ENCODE results near the gene GNAS-AS1. TPM values are rescaled to one million over a fixed set of nuclear protein-coding genes. Genes with fewer than 3 reads are reported as not detected.

The GNAS-AS1 gene
- total RNA-seq, 2 donors from 2014 or later, result 0.88 to 1.7 TPM

GRCh38 chr20:58811334-58811733, 39.4 kb downstream of the GNAS-AS1 start:
- no peak overlapping the region for H3K4me3 ChIP-seq
- intact Hi-C loops (cut with DNase I), result no loop called here
- H3K9me3 ChIP-seq, result no peaks in the 10 kb centered on the region
- no peak overlapping the region for H3K9ac ChIP-seq (ENCODE audit: low read depth in 2 of 2, low read length in 2 of 2)
- DNase-seq, result no peak
- no peak overlapping the region for H3K27ac ChIP-seq
- H3K36me3 ChIP-seq, result no peaks in the 10 kb centered on the region
- H3K4me1 ChIP-seq, result no peaks in the 10 kb centered on the region
- H3K27me3 ChIP-seq, result no peaks in the 10 kb centered on the region
- TF ChIP-seq CTCF (IDR thresholded peaks at IDR 0.05), result no peak

- no peaks in the 10 kb centered on the region for H3K27me3 ChIP-seq
- no peaks in the 10 kb centered on the region for H3K4me1 ChIP-seq
- no peak overlapping the region for H3K9ac ChIP-seq (ENCODE audit: low read depth in 2 of 2, low read length in 2 of 2)
- DNase-seq, result no peak
- no peak for TF ChIP-seq CTCF (IDR thresholded peaks at IDR 0.05)
- H3K36me3 ChIP-seq, result no peaks in the 10 kb centered on the region
- intact Hi-C loops (cut with DNase I), result no loop called here
- no peaks in the 10 kb centered on the region for H3K9me3 ChIP-seq
- no peak overlapping the region for H3K27ac ChIP-seq
- H3K4me3 ChIP-seq, result no peak overlapping the region
Measured at GRCh38 chr20:58810879-58811250, 39.8 kb downstream of the GNAS-AS1 start.

GRCh38 chr20:58810116-58810878, 40.4 kb downstream of the GNAS-AS1 start:
- Histone ChIP-seq H3K36me3 (no peaks in the 10 kb centered on the region), H3K27ac (no peak overlapping the region), H3K4me1 (no peaks in the 10 kb centered on the region), H3K9me3 (no peaks in the 10 kb centered on the region), H3K9ac (ENCODE audit: low read depth in 2 of 2, low read length in 2 of 2) (no peak overlapping the region), H3K27me3 (no peaks in the 10 kb centered on the region), H3K4me3 (no peak overlapping the region)
- intact Hi-C loops (cut with DNase I), result no loop called here
- TF ChIP-seq CTCF (IDR thresholded peaks at IDR 0.05), result no peak
- no peak for DNase-seq

- H3K27me3 ChIP-seq, result no peaks in the 10 kb centered on the region
- no peaks in the 10 kb centered on the region for H3K36me3 ChIP-seq
- no peak for TF ChIP-seq CTCF (IDR thresholded peaks at IDR 0.05)
- no peak overlapping the region for H3K4me3 ChIP-seq
- H3K9me3 ChIP-seq, result no peaks in the 10 kb centered on the region
- H3K27ac ChIP-seq, result no peak overlapping the region
- no peaks in the 10 kb centered on the region for H3K4me1 ChIP-seq
- no peak for DNase-seq
- H3K9ac ChIP-seq (ENCODE audit: low read depth in 2 of 2, low read length in 2 of 2), result no peak overlapping the region
- intact Hi-C loops (cut with DNase I), result no loop called here
Measured at GRCh38 chr20:58808271-58809046, 42.2 kb downstream of the GNAS-AS1 start.

- H3K4me1 ChIP-seq, result no peaks in the 10 kb centered on the region
- DNase-seq, result no peak
- H3K27ac ChIP-seq, result no peak overlapping the region
- H3K27me3 ChIP-seq, result no peaks in the 10 kb centered on the region
- H3K4me3 ChIP-seq, result no peak overlapping the region
- H3K9ac ChIP-seq (ENCODE audit: low read depth in 2 of 2, low read length in 2 of 2), result no peak overlapping the region
- intact Hi-C loops (cut with DNase I), result no loop called here
- no peaks in the 10 kb centered on the region for H3K9me3 ChIP-seq
- TF ChIP-seq CTCF (IDR thresholded peaks at IDR 0.05), result no peak
- no peaks in the 10 kb centered on the region for H3K36me3 ChIP-seq
Measured at GRCh38 chr20:58807801-58808200, 42.9 kb downstream of the GNAS-AS1 start.
